Activated T-helper 1 cell treated with Interleukin-2 at 50 U/mL for 16 hours (primary cell): ENCODE results near the gene PDZD2.

Source experiments
- DNase-seq: peaks from one replicate; pipeline ENCODE4 v3.0.0-alpha.2; 2020; ENCODE audit warnings: low read depth

The PDZD2 gene

DNA sequence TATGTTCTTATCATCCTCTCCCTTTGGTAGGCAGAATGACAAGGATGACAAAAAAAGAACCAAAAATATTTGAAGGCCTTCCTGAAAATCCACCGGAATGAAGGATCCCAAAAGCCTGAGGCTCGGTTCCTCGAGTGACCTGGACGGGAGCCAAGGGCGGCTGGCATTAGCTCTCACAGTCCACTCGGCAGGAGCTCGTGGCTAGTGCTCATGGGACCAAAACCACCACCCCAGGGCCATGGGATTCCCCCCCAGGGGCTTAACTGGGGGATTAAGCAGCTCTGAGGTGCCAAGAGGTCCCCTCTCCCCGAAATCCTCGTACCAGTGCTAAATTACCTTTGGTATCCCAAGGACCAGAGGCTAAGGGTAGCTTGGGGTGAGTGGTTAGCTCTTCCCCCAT, 586 bp upstream of the PDZD2 start:
- DNase-seq = no peak

DNA sequence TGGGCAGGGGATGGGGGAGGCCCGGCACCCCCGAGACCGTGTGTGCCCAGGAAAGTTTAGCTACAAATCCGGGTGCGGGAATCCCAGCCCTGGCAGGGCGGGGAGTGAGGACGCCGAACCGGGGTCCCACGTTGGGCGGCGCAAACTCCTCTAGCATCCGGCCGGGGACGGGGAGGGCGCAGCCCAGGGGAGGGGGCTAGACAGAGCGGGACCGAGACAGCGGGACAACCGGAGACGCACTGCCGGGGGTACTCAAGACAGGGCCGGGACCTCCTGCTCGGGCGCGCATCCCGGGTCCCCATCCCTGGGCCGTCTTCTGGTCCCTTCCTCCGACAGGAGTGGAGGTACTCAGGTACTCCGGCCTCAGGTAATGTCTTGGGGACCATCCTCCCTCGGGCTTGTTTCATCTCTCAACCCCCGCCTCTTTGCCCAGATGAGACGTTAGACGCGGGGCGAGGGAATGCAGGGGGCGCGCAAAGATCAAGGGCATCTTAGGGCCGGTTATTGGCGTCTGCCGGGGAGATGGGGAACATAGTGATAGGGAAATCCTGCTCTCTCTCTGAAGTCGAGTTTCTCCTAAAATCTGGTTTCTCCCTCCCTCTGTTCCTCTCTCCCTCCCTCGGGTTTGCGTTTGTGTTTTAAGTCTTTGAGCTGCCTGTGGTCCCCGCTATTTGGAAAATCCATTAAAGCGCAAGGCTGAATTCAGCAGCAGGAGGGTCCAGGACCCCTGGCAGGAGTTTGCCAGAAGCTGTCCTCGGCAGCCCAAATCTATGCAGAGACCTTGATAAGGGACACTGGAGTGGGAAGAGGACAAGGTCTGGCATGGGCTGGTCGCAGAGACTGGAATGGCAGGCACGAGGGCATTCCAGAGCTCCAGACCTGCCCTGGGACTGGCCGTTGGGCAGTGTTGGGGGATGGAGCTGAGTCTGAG, 815 bp downstream of the PDZD2 start:
- DNase-seq = no peak

DNA sequence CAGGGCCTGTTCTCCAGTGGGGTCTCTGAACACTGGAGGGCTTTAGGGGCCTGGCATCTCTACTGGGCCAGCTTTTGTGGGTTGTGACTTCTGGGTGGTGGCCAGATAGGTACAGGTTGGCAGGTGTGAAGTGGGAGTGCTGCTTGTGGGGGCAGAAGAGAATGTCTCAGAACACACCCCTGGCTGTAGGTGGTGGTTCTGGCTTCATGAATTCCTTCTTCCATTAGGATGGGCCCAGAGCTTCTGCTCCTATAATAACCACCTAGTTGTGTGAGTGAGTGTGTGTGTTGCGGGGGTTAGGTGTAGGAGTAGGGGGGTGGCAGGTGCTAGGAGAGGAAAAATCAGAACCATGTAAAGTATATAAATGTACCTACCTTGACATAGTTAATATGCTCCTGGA, 1.6 kb downstream of the PDZD2 start:
- DNase-seq = no peak

DNA sequence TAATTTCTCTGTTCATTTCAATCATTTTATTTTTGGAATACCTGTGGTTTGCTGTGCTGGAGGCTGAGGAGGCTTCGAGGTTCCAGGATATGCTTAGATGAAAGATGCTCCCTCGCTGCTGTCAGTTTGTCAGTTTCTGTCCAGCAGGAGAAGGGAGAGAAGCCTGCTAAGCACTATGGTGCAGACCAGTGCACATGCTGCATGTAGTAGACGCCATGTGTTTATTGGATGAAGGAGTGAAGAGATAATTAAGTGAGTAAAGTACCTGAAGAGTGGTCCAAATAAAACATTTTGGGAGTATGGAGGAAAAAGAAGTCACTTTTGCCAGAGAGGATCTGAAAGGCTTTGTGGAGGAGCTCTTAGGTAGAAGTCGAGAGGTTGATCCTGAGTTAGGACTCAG, 2.1 kb downstream of the PDZD2 start:
- no peak for DNase-seq

DNA sequence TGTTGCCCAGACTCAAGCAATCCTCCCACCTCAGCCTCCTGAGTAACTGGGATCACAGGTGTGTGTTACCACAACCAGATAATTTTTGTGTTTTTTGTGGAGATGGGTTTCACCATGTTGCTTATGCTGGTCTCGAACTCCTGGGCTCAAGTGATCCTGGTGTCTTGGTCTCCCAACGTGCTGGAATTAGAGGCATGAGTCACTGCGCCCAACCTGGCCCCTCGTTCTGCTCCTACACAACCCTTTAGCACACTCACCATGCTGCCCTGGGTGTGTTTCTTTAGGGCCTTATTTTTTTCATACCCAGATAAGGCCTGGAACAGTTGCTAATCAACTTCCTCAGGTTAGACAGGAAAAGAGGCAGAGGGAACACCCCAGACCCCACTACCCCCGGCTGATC, 2.6 kb downstream of the PDZD2 start:
- DNase-seq = no peak

DNA sequence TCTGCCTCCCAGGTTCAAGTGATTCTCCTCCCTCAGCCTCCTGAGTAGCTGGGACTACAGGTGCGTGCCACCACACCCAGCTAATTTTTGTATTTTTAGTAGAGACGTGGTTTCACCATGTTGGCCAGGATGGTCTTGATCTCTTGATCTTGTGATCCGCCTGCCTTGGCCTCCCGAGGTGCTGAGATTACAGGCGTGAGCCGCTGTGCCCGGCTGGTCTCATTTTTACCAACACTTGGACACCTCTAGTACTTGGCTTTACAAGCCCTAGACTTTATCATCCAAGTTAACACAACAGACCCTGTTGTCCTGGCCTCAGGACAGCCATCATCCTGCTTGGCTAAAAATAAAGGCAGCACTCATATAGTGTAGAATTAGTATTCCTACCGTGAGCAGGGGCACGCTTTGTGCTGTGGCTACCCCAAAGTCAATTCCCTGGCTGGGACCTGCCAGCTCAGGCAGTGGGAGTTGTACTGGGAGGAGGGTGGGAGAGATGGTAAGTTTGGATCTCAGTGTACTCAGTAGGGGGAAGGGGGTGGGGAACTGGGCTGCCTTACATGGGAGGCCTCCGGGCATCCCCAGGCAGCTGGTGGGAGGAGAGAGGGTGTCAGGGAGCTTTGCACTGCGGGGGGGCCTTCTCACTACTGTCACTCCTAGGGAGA, 6.6 kb downstream of the PDZD2 start:
- no peak for DNase-seq

DNA sequence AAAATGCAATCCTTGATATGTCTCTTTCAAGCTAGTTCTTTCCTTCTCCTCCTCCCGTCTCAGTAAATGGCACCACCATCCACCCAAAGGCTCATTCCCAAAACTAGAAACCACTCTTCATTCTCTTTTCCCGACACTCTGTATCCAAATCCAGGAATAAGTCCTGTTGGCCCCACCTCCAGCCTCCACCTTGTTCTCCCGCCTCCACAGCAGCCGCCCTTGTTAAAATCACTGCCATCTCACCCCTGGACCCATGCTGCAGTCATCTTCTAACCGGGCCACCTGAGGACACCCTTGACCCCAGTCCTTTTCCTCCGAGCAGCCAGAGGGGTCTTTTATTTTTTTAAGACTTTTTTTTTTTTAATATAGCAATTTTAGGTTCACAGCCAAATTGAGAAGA, 9.4 kb downstream of the PDZD2 start:
- no peak for DNase-seq

DNA sequence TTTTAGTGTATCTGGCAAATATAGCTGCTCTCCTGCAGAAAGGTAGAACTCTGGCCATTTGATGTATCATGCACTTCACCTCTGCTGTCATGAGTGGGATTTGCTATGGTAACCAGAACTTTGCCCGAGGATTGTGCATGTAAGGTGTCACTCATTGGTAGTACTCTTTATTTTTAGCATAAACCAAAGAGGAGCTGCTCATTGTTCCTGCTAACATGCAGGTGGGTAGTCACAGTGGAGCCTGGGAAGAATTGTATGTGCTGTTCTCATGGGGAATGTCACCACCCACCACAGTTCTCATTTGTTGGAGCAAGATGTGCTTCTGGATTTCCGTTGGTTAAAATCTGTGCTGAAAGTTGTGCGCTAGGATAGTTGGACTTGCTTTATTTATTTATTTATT, 12.3 kb downstream of the PDZD2 start:
- no peak for DNase-seq

DNA sequence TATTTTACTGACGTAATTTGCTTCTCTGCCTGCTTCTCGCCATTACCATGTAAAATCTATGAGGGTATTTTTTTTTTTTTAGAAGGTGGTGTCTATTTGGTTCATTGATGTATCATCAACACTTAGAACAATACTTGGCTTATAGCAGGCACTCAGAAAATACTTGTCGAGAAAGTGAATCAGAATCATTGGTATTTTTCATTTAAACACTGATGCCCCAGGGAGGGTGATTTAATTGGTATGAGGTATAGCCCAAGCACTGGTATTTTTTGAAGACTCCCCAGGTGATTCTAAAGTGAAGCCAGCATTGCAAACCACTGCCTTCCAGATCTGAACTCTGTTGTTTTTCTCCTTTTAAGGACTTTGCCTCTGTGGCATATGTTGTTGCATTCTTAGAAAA, 16.6 kb downstream of the PDZD2 start:
- DNase-seq = no peak

DNA sequence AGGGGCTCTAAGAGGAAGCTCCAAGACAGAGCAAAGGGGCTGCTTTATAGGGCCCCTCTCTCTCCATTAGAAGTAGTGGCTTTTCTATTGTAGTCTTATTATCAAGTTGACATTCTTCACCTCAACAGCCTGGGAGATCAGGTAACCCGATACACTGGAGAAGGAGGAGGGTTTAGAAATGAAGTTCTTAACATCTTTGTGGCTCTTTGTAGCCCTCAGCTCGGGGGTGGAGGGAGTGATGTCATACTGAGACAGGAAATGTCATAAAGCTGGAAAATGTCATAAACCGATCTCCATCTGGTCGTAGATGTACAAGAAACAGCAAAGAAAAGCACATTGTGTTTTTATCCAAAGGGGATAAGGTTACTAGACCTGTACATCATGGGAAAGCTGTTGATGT, 17.9 kb downstream of the PDZD2 start:
- no peak for DNase-seq

DNA sequence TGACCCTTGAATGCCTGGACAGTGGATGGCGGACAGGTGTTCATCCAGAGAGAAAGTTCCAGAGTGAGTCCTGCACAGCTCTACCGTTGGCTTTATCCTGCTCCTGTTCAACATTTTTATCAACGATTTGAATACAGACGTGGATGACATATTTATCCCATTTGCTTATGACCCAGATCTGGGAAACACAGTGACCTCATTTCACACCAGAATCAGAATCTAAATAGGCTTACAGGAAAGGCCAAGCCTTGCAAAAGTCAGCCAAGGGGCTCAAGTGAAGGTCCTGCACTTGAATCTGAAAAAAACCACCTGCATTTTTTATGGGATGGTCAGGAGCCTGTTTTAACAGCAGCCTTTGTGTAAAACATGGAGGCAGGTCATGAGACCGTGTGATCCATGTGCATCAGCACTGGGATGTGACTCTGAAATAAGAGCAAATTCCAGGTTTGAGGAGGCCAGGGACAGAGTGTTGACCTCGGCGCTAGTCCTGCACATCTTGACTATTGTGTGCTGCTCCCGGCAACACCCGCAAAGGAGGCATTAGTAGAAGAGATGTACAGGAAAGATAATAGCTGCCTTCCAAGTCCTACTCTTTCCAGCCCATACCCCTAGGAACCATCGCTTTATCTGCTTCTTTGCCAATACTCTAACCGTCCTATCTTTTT, 18.5 kb downstream of the PDZD2 start:
- no peak for DNase-seq

DNA sequence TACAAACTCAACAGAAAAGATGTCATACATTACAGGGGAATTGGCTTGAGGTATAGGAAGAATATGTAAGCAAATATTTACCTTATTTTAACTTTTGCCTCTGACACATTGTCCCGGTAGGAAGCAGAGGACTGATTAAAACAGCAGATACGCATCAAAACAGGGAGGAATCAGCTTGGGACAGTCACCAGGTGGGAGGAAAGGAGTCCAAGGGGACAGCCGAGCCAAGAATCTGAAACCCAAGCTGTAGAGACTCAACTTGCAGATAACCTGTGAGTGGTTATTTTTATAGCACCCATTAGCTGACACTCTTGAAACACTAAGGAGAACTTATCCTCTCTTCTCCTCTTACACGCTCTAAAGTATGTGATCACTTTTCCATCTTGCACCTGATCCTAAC, 22.3 kb downstream of the PDZD2 start:
- DNase-seq = no peak

DNA sequence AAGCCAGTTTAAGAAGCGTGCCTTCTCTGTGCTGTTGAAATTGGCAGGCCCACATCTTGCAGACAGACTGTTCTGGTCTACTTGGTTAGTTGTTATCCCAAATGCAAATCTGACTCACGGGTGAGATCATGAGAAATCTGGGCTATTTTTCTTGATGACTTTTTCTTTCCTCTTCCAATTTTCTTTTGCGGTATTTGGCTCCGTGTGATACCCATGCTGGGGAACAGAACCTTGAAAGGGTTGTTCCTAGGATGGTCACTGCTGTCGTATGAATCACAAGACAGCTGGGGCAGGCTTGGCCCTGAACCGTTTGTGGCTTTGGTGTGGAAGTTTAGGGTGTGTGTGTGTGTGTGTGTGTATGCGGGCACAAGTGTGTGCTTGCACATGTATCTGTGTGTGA, 24.6 kb downstream of the PDZD2 start:
- DNase-seq = no peak

DNA sequence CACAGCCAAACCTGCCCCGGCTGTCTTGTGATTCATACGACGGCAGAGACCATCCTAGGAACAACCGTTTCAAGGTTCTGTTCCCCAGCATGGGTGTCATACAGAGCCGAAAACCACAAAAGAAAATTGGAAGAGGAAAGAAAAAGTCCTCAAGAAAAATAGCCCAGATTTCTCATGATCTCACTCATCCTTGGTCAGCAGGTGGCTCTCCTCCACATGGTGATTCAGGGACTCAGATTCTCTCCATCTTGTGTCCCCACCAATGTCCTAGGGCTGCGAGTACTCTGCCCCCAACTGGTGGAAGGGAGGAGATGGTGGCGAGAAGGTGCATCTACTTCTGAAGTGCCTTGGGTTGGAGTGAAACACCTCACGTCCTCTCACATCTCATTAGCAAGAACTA, 25.6 kb downstream of the PDZD2 start:
- no peak for DNase-seq

DNA sequence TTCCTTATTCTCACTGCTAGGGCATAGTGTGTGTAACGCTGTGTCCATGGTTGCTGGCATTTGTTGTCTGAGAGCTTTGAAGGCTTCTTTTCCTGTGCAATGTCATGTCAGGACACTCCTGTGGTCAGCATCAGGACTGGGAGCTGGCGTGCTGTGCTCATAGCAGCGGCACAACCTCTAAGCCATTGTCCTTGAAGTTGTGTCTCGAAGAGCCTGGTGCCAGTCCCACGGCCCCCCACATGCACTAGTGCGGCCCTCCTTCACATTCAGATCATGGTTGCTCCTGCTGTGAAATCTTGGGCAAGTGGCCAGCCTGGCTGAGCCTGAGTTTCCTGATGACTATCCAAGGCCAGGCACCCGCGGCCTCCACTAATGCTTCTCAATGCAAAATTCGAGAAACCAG, 32.4 kb downstream of the PDZD2 start:
- DNase-seq = no peak

DNA sequence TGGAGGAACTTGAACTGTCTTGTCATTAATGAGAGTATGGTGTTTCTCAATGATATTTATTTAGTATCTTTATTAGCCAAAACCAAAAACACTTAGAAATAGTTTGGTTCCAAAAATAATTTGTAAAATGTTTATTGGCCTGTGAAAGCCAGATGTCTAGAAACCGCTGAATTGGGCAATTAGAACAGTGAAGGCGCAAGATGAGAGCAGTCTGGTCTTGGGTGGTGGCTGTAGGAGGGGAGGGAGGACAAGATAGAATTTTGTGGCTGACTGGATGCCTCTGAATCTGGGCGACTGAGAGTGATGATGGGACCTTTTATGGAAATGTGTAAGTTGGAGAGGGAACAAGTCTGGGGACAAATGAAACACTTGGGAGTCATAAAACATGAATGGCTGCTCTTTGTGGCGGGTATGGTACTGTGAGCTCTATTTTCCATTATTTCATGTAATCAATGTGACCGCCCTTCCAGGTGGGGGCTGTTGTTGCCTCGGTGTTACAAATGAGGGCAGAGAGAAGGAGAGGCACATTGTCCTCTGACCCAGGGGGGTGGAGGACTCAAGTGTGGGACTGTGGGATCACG, 35.5 kb downstream of the PDZD2 start:
- DNase-seq = no peak

DNA sequence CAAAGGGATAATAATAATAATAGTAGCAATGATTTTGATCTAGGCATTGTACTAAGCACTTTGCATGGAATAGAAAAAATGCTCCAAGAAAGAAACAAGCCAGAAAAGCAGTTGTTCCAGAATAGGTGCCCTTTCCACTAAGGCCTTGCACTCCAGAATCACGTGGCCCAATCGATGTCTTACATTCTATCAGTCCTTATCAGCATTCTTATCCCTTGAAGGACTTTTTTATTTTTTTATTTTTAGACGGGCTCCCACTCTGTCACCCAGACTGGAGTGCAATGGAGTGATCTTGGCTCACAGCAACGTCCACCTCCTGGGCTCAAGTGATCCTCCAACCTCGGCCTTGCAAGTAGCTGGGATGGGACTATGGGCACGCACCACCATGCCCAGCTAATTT, 36.5 kb downstream of the PDZD2 start:
- DNase-seq = no peak

DNA sequence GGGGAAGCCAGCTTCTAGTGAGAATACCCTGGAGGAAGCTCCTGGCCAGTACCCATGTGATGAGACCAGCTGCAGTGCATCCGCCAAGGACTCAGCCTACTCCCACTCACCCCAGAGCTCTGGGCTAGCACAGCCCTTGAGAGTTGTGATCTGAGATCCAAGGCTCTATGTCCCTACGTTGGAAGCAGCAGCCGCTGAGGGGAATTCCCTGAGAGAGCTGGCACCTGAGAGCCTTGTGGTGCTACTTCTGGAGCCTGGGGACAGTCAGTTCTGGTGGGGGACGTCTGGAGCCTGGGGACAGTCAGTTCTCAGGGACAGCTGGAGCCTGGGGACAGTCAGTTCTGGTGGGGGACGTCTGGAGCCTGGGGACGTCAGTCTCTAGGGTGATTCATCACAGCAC, 39.2 kb downstream of the PDZD2 start:
- no peak for DNase-seq

DNA sequence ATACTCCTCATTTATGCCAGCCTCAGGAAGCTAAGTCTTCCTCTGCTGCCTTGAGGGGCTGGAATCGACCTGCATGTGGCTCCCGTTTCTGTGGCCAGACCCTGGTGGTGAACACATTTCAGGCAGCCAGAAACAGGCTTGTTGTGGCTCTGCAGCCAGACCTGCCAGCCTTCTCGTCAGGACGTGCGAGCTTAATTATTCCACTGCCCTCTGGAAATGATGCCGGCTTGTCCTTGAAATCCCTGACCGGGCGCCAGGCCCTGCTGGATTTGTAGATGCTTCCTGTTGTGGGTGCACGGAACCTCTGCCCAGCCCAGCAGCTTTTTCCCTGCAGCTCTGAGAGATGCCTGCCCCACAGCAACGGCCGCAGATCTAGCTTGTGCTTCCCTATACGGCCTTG, 41.6 kb downstream of the PDZD2 start:
- no peak for DNase-seq

DNA sequence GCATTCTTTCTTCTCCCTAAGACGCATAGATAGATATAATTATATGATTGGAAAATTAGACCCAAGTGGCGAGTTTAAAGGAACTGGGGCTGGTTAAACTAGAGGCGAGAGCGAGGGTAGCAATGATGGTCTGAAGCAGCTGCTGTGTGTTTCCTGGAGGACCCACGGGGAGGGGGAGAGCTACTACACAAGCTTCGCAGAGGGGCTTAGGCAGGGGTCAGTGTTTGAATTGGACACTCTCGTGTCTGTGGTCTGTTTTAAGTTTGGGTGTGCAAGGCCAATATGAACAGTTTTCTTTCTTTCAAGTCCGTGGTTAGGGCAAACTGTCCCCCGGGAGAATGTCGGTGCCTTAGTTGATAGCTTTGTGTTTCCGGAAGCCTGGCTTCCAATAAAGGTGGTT, 43.1 kb downstream of the PDZD2 start:
- no peak for DNase-seq

DNA sequence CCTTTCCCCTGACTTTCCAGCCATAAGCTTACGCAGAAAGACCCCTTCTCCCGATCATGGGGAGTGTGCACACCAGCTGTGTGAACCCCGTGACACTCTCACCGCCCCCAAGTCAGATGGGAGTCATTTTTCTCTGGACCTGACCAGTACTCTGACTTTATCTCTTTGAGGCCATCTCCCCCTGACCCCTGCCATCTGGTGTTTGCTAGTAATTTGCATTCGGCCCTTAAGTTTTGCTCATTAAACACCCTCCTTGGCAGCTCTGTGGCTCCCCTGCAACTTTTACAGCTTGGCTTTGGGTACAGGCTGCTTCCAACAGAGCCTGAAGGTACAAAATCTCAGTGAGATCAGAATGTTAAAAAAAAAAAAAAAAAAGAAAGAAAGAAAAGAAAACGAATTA, 43.9 kb downstream of the PDZD2 start:
- no peak for DNase-seq

DNA sequence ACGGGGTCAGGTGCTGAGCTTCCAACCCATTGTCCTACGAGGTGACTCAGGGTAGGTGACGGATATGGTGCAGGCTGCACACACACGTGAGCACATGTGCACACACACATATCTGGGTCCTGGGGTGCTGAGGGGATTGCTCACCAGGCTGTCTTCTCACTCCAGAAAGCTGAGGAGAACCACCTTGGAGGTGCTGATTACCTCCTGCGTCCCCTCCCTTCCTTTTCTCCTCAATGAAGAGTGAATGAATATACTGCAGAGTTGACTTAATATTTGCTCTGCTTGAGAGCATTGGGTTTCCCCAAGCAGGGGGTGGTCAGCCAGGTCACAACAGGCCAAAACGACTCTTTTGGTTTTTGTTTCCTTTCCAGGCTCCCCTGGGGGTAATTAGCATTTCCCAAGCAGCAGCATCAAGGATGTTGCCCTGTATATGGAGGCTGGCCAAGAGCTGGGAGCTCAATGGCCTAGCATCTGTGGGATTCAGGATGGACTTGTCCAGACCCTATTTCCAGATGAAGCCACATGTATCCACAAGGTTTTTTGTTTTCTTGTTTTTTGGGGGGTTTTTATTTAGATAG, 49.7 kb downstream of the PDZD2 start:
- DNase-seq = no peak
